PC-3 (cell line): ENCODE measurements around the gene TMEM41B. TPM values are rescaled to one million over a fixed set of nuclear protein-coding genes. Genes with fewer than 3 reads are reported as not detected.

ENCODE experiments used
- ATAC-seq: fragments of 200-7000 bp; cut with Tn5 transposase; 2 replicates; pipeline ENCODE4 v1.9.1; 2020; ENCODE audit warnings: mild to moderate bottlenecking, moderate library complexity
- BruUV-seq: library from RNA; stranded (reverse); fragments of 400-500 nt; replicated peaks from 2 replicates; lab custom pipeline; 2021; lab: Mats Ljungman, UMichigan
- CTCF ChIA-PET: fragments of 300-600 bp; sonication (Branson Sonifier 250); formaldehyde crosslinking; loops from one replicate; lab custom pipeline; 2022; ENCODE audit warnings: antibody characterized with exemption; lab: Charles Lee
- POLR2A ChIA-PET: fragments of 300-600 bp; sonication (Branson Sonifier 250); formaldehyde crosslinking; loops from one replicate; lab custom pipeline; 2022; ENCODE audit warnings: antibody characterized with exemption; ENCODE audit not compliant: unreplicated experiment; lab: Charles Lee
- DNase-seq: peaks from one replicate; pipeline ENCODE4 v3.0.0-alpha.2; 2015
- H2AFZ ChIP-seq: fragments of 300-600 bp; sonication (generic); 2 replicates; pipeline ENCODE4 v1.6.0; 2016; ENCODE audit warnings: antibody characterized with exemption, low read length
- H3F3A ChIP-seq: fragments of 300-600 bp; sonication (generic); one replicate; pipeline ENCODE4 v1.6.0; 2017; ENCODE audit warnings: antibody characterized with exemption, low read length, control low read depth, mild to moderate bottlenecking; ENCODE audit not compliant: unreplicated experiment
- H3K27ac ChIP-seq: fragments of 300-600 bp; sonication (generic); 2 replicates; pipeline ENCODE4 v1.5.1; 2016; ENCODE audit warnings: mild to moderate bottlenecking, low read length
- H3K27me3 ChIP-seq: fragments of 300-600 bp; sonication (generic); 2 replicates; pipeline ENCODE4 v1.6.1; 2016; ENCODE audit warnings: low read length, mixed read lengths
- H3K36me3 ChIP-seq: fragments of 300-600 bp; sonication (generic); 2 replicates; pipeline ENCODE4 v1.6.1; 2016; ENCODE audit warnings: low read depth, mixed run types, low read length, mixed read lengths
- H3K4me1 ChIP-seq: fragments of 300-600 bp; sonication (generic); 2 replicates; pipeline ENCODE4 v1.5.1; 2016; ENCODE audit warnings: low read length; ENCODE audit not compliant: insufficient read depth
- H3K4me2 ChIP-seq: fragments of 300-600 bp; sonication (generic); 2 replicates; pipeline ENCODE4 v1.6.0; 2016; ENCODE audit warnings: low read length
- H3K4me3 ChIP-seq: fragments of 300-600 bp; sonication (generic); 2 replicates; pipeline ENCODE4 v1.5.1; 2016; ENCODE audit warnings: mild to moderate bottlenecking, low read length, mixed read lengths
- H3K79me2 ChIP-seq: fragments of 300-600 bp; sonication (generic); 2 replicates; pipeline ENCODE4 v1.6.1; 2017; ENCODE audit warnings: low read length, mixed read lengths
- H3K9ac ChIP-seq: fragments of 300-600 bp; sonication (generic); 2 replicates; pipeline ENCODE4 v1.6.0; 2016; ENCODE audit warnings: mild to moderate bottlenecking, low read length
- H3K9me2 ChIP-seq: fragments of 300-600 bp; sonication (generic); replicated peaks from 2 replicates; pipeline ENCODE4 v1.6.1; 2016; ENCODE audit warnings: mixed run types, low read length, mixed read lengths
- H3K9me3 ChIP-seq: fragments of 300-600 bp; sonication (generic); 2 replicates; pipeline ENCODE4 v1.6.1; 2016; ENCODE audit warnings: low read length, mixed read lengths
- H4K20me1 ChIP-seq: fragments of 300-600 bp; sonication (generic); 2 replicates; pipeline ENCODE4 v1.6.1; 2016; ENCODE audit warnings: low read length, mixed read lengths
- CTCF ChIP-seq: fragments of 300-600 bp; sonication (generic); conservative IDR thresholded peaks from 2 replicates; pipeline ENCODE4 v1.5.1; 2017; ENCODE audit warnings: antibody characterized with exemption, low read depth, mild to moderate bottlenecking, low read length
- EZH2 ChIP-seq: fragments of 300-600 bp; sonication (generic); IDR thresholded peaks from one replicate; pipeline ENCODE4 v1.6.1; 2017; ENCODE audit warnings: antibody characterized with exemption, mild to moderate bottlenecking, low read length; ENCODE audit not compliant: unreplicated experiment
- EZH2phosphoT487 ChIP-seq: fragments of 300-600 bp; sonication (generic); IDR thresholded peaks from 2 replicates; pipeline ENCODE4 v1.6.1; 2018; ENCODE audit warnings: mild to moderate bottlenecking, antibody characterized with exemption, low read length, borderline replicate concordance
- intact Hi-C: fragments of 100-400 bp; cut with micrococcal nuclease; formaldehyde crosslinking; loops from 2 replicates; pipeline ENCODE4 v1.9.0; 2023
- total RNA-seq: library from RNA; depleted of rRNA; stranded (reverse); fragments of >200 nt; gene quantifications from 2 replicates; pipeline ENCODE4 v1.2.3, GENCODE V29; 2014

Gene TMEM41B
- total RNA-seq, 1 experiment from 2014 or later, result 87.6 TPM

GRCh38 chr11:9253086-9253485 is 61.3 kb downstream of the TMEM41B start:
- Histone ChIP-seq H3K4me1 (peaks cover 5% of the 10 kb centered on the region; the same call in 1 of the 2 replicates), H3K9me2 (no peaks in the 10 kb centered on the region), H3K27ac (no peak overlapping the region), H3K4me3 (no peak overlapping the region), H3K36me3 (no peaks in the 10 kb centered on the region), H2AFZ (no peak overlapping the region), H3K9ac (no peak overlapping the region), H4K20me1 (no peaks in the 10 kb centered on the region), H3K27me3 (no peaks in the 10 kb centered on the region), H3K4me2 (no peak overlapping the region), H3F3A (no peaks in the 10 kb centered on the region), H3K79me2 (peaks cover 44% of the 10 kb centered on the region), H3K9me3 (no peaks in the 10 kb centered on the region)
- BruUV-seq, result no TSS peak
- TF ChIP-seq CTCF, result no peak
- TF ChIP-seq EZH2phosphoT487, result no peak
- TF ChIP-seq EZH2, result no peak
- intact Hi-C loops, result no loop called here
- no peak for DNase-seq
- ATAC-seq, result no peak
- ChIA-PET POLR2A (no interaction called here), CTCF (no interaction called here)

- no peaks in the 10 kb centered on the region for H3K27me3 ChIP-seq
- H3K4me3 ChIP-seq, result no peak overlapping the region
- intact Hi-C loops, result no loop called here
- H3K9ac ChIP-seq, result no peak overlapping the region
- H3K36me3 ChIP-seq, result no peaks in the 10 kb centered on the region
- no peaks in the 10 kb centered on the region for H3K9me2 ChIP-seq
- no peak for ATAC-seq
- peak; percentile 22 for DNase-seq
- ChIA-PET POLR2A (no interaction called here), CTCF (interaction anchor here (0.7 kb wide), 1 partner anchor 81 kb away, joined by 5 read pairs; no protein-coding TSS in a partner anchor)
- no peaks in the 10 kb centered on the region for H3K9me3 ChIP-seq
- no peak for TF ChIP-seq EZH2
- no peak for TF ChIP-seq CTCF
- TF ChIP-seq EZH2phosphoT487, result no peak
- no peak overlapping the region for H3K4me2 ChIP-seq
- BruUV-seq, result no TSS peak
- no peaks in the 10 kb centered on the region for H3F3A ChIP-seq
- no peak overlapping the region for H2AFZ ChIP-seq
- no peak overlapping the region for H3K27ac ChIP-seq
- H4K20me1 ChIP-seq, result no peaks in the 10 kb centered on the region
- peaks cover 53% of the 10 kb centered on the region for H3K79me2 ChIP-seq
- peaks cover 5% of the 10 kb centered on the region; the same call in 1 of the 2 replicates for H3K4me1 ChIP-seq
These were observed 63.1 kb downstream of the TMEM41B start for GRCh38 chr11:9251311-9251710.

GRCh38 chr11:9250139-9250582 is 64.2 kb downstream of the TMEM41B start:
- no peak overlapping the region for H3K9ac ChIP-seq
- POLR2A ChIA-PET, result no interaction called here
- no peaks in the 10 kb centered on the region for H3K9me2 ChIP-seq
- no peaks in the 10 kb centered on the region for H3K27me3 ChIP-seq
- TF ChIP-seq CTCF (no peak), EZH2phosphoT487 (no peak), EZH2 (no peak)
- intact Hi-C loops, result no loop called here
- no peak for ATAC-seq
- peaks cover 5% of the 10 kb centered on the region; the same call in 1 of the 2 replicates for H3K4me1 ChIP-seq
- no peaks in the 10 kb centered on the region for H3K36me3 ChIP-seq
- H3K4me2 ChIP-seq, result no peak overlapping the region
- no peak overlapping the region for H3K27ac ChIP-seq
- no TSS peak for BruUV-seq
- H3K79me2 ChIP-seq, result peaks cover 54% of the 10 kb centered on the region
- H3K4me3 ChIP-seq, result no peak overlapping the region
- no peaks in the 10 kb centered on the region for H3F3A ChIP-seq
- H2AFZ ChIP-seq, result no peak overlapping the region
- H3K9me3 ChIP-seq, result no peaks in the 10 kb centered on the region
- H4K20me1 ChIP-seq, result no peaks in the 10 kb centered on the region
- CTCF ChIA-PET, result no interaction called here
- no peak for DNase-seq
